GM19043 (cell line): ENCODE data around the gene CKAP2.
A peak's percentile ranks its signal among the peaks of the same experiment; 100 is the strongest.
"Not testable (repeated sequence)": the region's sequence is repeated elsewhere in the genome, so short reads cannot be mapped to it uniquely, and the experiment has no call there.

Experiments used
- ATAC-seq: cut with Tn5 transposase; IDR thresholded peaks from one replicate; pipeline ENCODE4 v1.9.1; 2021; ENCODE audit warnings: low read depth; ENCODE audit not compliant: unreplicated experiment

Gene CKAP2

DNA sequence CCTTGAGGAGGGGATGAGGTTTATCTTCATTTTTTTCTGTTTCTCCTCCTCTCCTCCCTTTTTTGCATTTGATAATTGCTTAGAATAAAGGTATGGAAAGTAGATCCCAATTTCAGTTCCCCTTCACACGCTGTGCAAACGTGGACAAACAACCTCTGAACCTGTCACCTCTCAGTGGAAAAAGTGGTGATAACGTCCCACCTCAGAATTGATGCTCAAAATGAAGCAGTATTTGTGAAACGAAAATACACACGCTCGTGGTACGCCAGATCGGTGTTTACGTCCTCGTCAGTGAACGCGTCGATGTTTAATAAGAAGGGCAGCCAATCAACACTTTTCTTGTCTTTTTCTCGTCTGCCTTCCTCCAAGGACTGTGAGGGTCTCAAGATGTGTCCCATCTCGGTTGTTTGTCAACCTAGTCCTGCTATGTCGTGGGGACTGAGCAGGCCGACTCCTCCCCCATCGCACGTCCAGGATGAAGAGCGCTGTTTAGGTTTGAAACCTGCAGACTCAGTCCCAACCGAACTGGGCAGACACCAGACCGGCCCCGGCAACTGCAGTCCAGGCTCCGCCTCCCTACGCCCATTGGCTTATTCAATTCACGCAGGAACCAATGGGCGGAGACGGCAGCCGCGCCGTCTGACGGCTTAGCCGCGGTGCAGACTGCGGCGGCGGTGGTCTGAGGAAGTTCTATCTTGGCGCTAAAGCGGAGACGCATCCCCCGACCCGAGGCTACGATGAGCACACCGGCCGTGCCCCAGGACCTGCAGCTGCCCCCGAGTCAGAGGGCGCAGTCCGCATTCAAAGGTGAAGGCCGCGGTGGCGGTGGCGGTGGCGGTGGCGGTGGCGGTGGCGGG lies at the start of gene CKAP2:
TSS of gene CKAP2 (plus strand) at position 659 of the 857 bp plus-strand sequence. CDS start at position 738, 79 bp downstream.
- ATAC-seq = peak; percentile 71

DNA sequence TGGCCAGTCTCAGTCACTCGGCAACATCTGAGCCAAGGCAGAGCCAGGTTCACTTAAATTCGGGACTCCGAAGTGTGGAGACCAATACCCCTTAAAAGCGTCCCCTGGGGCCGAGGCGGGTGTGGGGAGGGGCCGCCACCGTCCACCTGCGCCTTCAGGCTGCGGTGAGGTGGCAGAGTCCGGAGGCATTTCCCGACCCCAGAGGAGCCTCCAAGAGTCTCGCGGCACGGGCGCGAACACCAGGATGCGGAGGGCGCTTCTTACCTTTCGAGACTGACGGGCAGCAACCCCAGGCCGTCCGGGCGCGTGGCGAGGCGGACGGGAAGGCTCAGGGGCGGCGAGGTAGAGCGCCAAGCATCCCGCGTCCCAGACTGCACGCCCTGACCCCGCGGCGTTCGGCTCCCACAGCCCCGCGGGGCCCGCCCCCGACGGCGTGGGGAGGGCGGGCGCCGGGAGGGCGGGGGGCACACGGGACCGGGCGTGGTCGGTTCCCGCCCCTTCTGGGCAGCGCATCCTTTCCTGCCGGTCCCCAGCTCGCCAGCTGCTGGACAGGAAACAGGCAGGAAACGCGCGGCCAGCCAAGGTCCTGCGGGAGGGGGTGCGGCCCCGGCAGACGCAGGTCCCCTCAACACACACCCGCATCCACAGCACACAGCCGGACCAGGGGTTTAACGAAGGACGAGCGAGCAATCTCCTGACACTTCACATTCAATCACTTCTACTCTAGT lies 49.3 kb upstream of the CKAP2 start, which contains the start of gene THSD1:
TSS of gene THSD1 (minus strand) at position 406 of the 728 bp plus-strand sequence. CDS start 3,572 bp downstream, outside the sequence.
- no peak for ATAC-seq

- no peak for ATAC-seq
Measured at GRCh38 chr13:52406629-52407028, 48.6 kb upstream of the CKAP2 start.

- not testable (repeated sequence) for ATAC-seq
Measured at GRCh38 chr13:52407436-52407835, 47.8 kb upstream of the CKAP2 start.

- ATAC-seq = not testable (repeated sequence)
Measured at GRCh38 chr13:52408071-52408658, 47.1 kb upstream of the CKAP2 start.

GRCh38 chr13:52411629-52412028 lies 43.6 kb upstream of the CKAP2 start:
- ATAC-seq = peak; percentile 91

GRCh38 chr13:52412128-52412527 lies 43.1 kb upstream of the CKAP2 start:
- no peak for ATAC-seq

- ATAC-seq = no peak
Measured at GRCh38 chr13:52414051-52414450, 41.2 kb upstream of the CKAP2 start.

GRCh38 chr13:52414963-52415362 lies 40.3 kb upstream of the CKAP2 start:
- ATAC-seq = no peak

DNA sequence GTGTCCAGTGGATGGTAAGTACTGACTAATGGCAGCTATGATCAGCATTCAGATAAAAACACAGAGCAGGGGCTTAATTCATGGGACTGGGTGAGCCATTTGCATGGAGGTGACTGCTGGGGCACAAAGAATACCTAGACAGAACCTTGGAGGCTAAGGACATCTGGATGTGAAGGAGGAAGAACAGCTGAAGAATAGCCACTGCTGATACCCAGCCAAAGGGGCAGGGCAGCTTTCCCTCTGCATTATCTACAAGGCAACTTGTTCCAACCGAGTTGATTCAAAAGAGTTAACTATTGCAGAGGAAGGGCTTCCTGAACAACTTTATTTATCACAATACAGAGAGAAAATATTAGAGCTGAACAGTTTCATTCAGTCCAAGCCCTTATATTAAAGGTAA lies 36.2 kb upstream of the CKAP2 start:
- ATAC-seq = no peak

DNA sequence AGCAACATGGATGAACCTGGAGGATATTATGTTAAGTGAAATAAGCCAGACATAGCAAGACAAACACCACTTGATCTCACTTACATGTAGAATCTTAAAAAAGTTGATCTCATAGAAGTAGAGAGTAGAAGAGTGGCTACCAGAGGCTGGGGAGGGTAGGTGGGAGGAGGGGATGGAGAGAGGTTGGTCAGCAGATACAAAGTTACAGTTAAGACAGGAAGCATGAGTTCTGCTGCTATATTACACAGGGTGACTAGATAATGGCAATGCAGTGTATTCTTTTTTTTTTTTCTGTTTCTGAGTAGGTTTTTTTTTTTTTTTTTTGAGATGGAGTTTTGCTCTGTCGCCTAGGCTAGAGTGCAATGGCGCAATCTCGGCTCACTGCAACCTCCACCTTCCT lies 34.1 kb upstream of the CKAP2 start:
- ATAC-seq = no peak

DNA sequence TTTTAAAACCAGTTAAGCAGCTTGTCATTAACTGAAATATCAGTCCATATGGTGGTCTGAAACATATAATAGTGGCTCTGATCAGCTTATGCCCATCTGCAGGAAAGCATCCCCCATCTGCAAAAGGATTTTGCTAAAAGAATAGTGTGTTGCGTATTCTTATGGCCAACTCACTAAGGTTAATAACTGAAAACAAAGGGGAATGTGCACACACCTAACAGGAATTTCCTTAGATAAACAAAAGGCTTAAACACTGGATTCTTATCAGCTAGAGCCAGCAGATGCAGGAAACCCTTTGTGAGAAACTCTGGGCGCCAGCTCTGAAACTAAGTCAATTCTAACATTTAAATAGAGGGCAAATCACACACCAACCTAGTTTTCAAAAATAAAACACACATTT lies 27.0 kb upstream of the CKAP2 start:
- ATAC-seq = no peak

DNA sequence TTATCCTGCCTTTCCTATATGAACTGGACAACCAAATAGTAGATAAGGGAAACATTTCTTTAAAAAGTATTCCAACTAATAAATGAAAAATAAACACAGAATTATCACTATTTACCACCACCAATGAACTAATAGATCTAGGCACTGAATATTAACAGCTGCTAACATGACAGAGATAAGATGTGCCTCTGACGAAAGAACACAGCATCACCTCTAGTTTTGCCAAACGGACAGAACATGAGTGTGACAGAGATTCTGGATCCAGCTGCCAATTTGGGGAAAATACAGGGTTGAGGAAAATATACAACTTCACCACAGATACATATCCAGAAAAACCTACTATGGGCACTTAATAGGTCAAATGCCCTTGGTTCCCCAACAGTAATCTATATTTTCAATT lies 22.8 kb upstream of the CKAP2 start:
- ATAC-seq = no peak

GRCh38 chr13:52446265-52446664 lies 9.0 kb upstream of the CKAP2 start:
- no peak for ATAC-seq

DNA sequence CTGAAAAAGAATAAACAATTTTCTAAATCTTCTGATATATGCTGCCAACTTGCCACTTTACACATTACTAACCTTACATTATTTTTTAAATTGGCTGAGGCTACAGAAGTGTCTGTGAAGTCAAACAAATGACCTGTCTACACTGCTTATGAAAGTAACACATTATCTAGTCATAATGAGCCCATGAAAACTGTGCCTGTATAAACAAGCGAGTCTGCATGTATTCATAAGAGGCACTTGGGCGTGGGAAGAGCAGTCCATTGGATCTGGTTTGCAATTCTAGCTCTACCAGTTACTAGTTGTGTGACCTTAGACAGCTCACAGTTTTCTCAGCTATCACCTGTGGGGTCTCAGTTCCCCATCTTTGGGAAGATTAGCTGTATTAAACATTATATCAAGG lies 7.9 kb upstream of the CKAP2 start:
- ATAC-seq = no peak

DNA sequence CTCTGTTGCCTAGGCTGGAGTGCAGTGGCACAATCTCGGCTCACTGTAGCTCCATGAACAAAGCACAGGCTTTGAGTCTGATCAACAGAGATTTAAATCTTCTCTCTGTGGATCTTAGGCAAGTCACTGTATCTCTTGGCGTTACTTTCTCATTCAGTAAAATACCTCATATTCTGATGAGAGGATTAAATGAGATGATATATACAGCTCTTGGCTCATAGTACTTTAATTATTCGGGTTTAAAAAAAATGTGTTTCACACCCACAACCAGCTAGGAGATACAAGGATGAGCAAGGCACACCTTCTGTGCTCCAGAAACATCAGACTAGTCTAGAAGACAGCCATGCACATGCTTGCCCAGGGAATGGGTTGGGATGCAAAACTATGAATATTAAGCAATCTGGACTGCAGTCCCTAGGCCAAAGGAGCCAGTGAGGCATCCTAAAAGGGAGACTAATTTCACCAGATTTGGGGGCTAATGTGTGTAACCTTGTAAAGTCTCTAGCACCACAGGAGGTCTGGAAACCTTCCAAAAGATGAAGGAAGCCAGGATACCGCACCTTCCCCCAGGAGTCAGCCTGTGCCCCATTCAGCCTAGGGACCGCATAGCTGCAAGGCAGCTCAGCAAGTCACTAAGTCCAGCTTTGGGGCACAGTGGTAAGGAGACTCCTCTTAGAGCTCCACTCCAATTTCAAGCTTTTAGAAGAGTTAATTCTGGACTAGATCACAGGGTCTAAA lies 7.3 kb upstream of the CKAP2 start:
- ATAC-seq = no peak

- no peak for ATAC-seq
Measured at GRCh38 chr13:52449331-52450011, 5.8 kb upstream of the CKAP2 start.

GRCh38 chr13:52450012-52450792 lies 5.1 kb upstream of the CKAP2 start, which contains the start of gene VPS36:
VPS36 (minus strand) TSS chr13:52450634; CDS start chr13:52450594, 40 bp downstream.
- ATAC-seq = peak; percentile 51

DNA sequence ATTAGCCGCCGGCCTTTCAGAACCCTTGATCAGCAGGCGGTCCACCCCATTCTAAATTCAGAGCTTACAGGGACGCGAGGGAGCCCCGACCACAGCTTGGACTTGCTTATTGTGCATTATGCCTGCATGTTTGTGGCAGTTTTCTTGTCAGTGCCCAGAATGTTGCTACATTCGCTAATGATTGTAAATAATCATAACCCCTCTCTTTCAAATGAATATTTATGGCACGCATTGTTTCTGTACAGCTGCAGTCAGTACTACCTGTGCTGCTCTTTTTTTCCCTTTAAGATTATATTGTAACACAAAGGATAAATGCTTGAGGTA lies 4.5 kb upstream of the CKAP2 start:
- no peak for ATAC-seq
